Activated CD8-positive, alpha-beta memory T cell treated with anti-CD3 and anti-CD28 coated beads, Interleukin-2, amount 50 U/mL, for 1 hour (primary cell): Measurements from ENCODE around the gene LCE3E.

Source experiments
- DNase-seq: peaks from one replicate; pipeline ENCODE4 v3.0.0-alpha.2; 2020; ENCODE audit errors: extremely low read depth

LCE3E gene

DNA sequence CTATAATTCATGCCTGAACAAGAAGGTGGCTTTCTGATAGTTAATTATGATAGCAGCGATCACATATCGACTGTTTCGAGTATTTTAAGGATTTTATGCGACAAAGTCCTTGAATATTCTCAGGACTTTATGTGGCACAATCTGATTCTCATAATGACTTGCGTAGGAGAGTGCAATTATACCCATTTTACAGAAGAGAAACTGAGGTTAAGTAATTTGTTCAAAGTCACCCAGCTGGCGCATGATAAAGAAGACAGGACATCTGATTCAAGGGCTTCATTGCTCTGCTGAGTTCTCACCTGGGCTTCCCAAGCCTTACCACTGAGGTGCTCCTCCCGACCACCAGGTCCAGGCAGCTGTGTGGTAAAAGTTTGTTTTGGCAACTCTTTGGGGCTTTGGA is 50.5 kb downstream of the LCE3E start:
- DNase-seq: no peak
